ENCODE measurements around the gene BBX.

DNA sequence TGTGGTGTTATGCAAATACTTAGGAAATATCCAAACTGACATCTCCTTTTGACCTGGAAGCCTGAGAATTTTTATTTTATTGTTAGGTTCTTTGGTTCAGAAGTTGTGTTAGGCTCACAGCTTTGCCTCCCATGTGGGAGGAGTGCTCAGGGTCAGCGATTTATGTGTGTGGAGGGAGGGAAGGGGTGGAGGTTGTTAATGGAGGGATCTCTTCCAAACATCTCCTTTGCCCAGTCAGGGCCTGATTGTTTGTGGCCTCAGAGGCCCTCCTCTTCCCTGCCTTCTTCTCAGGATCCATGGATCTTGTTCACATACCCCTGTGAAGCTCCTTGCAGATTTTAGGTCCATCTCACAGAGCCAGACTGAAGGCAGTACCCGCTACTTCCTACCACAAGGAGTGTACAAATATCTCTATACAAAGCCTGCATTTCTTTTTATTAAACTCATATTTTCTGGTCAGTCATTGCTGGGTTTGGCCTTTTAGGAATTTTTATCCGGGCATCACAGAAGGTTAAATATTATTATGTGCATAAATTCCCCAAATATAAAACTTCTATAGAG lies 40.3 kb downstream of the BBX start:
- TF ChIP-seq, protein P1, sequence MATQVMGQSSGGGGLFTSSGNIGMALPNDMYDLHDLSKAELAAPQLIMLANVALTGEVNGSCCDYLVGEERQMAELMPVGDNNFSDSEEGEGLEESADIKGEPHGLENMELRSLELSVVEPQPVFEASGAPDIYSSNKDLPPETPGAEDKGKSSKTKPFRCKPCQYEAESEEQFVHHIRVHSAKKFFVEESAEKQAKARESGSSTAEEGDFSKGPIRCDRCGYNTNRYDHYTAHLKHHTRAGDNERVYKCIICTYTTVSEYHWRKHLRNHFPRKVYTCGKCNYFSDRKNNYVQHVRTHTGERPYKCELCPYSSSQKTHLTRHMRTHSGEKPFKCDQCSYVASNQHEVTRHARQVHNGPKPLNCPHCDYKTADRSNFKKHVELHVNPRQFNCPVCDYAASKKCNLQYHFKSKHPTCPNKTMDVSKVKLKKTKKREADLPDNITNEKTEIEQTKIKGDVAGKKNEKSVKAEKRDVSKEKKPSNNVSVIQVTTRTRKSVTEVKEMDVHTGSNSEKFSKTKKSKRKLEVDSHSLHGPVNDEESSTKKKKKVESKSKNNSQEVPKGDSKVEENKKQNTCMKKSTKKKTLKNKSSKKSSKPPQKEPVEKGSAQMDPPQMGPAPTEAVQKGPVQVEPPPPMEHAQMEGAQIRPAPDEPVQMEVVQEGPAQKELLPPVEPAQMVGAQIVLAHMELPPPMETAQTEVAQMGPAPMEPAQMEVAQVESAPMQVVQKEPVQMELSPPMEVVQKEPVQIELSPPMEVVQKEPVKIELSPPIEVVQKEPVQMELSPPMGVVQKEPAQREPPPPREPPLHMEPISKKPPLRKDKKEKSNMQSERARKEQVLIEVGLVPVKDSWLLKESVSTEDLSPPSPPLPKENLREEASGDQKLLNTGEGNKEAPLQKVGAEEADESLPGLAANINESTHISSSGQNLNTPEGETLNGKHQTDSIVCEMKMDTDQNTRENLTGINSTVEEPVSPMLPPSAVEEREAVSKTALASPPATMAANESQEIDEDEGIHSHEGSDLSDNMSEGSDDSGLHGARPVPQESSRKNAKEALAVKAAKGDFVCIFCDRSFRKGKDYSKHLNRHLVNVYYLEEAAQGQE (IDR thresholded peaks at IDR 0.05; ENCODE audit: insufficient read depth in 1 of 2, low read depth in 2 of 2, low read length in 2 of 2): no peak
- TF ChIP-seq POLR2AphosphoS5 (IDR thresholded peaks at IDR 0.05; ENCODE audit: low read depth, low read length): no peak
- no peak for TF ChIP-seq TAF1 (IDR thresholded peaks at IDR 0.05; ENCODE audit: borderline replicate concordance, insufficient read depth, low read length)
- TF ChIP-seq SIN3A (IDR thresholded peaks at IDR 0.05; ENCODE audit: borderline replicate concordance, insufficient read depth, low read length): no peak

All from PFSK-1 (cell line).